DMS79 treated with DMSO at 0.1 percent for 48 hours (cell line): Measurements from ENCODE around the gene PLD4.
"Not testable (repeated sequence)": the region's sequence is repeated elsewhere in the genome, so short reads cannot be mapped to it uniquely, and the experiment has no call there.

Experiments
- DNase-seq: peaks from one replicate; lab custom pipeline; 2025; lab: John Stamatoyannopoulos, UW

The PLD4 gene

GRCh38 chr14:104940526-104941150, 16.0 kb downstream of the PLD4 start:
- no peak for DNase-seq

GRCh38 chr14:104941508-104942365, 17.1 kb downstream of the PLD4 start:
- no peak for DNase-seq

GRCh38 chr14:104942586-104942985, 17.9 kb downstream of the PLD4 start:
- DNase-seq: no peak

- not testable (repeated sequence) for DNase-seq
Measured at GRCh38 chr14:104943216-104944015, 18.7 kb downstream of the PLD4 start.

- not testable (repeated sequence) for DNase-seq
Measured at GRCh38 chr14:104944016-104944308, 19.3 kb downstream of the PLD4 start.

GRCh38 chr14:104944436-104945205, 19.9 kb downstream of the PLD4 start:
- DNase-seq: not testable (repeated sequence)

- DNase-seq: not testable (repeated sequence)
Measured at GRCh38 chr14:104945266-104945665, 20.6 kb downstream of the PLD4 start.

- not testable (repeated sequence) for DNase-seq
Measured at GRCh38 chr14:104945986-104946965, 21.6 kb downstream of the PLD4 start.

GRCh38 chr14:104947201-104947600, 22.5 kb downstream of the PLD4 start:
- not testable (repeated sequence) for DNase-seq

- DNase-seq: not testable (repeated sequence)
Measured at GRCh38 chr14:104947881-104948735, 23.4 kb downstream of the PLD4 start.

GRCh38 chr14:104948736-104949031, 24.0 kb downstream of the PLD4 start:
- DNase-seq: no peak

GRCh38 chr14:104949406-104949955, 24.8 kb downstream of the PLD4 start:
- DNase-seq: not testable (repeated sequence)

GRCh38 chr14:104950021-104950420, 25.3 kb downstream of the PLD4 start:
- no peak for DNase-seq

GRCh38 chr14:104950701-104951100, 26.0 kb downstream of the PLD4 start:
- not testable (repeated sequence) for DNase-seq

- DNase-seq: not testable (repeated sequence)
Measured at GRCh38 chr14:104951863-104952657, 27.4 kb downstream of the PLD4 start.

- no peak for DNase-seq
Measured at GRCh38 chr14:104953097-104953496, 28.4 kb downstream of the PLD4 start.

- no peak for DNase-seq
Measured at GRCh38 chr14:104953896-104954656, 29.4 kb downstream of the PLD4 start.
